Common myeloid progenitor, CD34-positive (primary cell): ENCODE data around the gene SPATA16.

Experiments used
- CTCF ChIA-PET: fragments of 350-600 bp; sonication (Branson Sonifier 250); formaldehyde crosslinking; loops from one replicate; lab custom pipeline; 2021; ENCODE audit warnings: antibody characterized with exemption; lab: Charles Lee
- POLR2A ChIA-PET: fragments of 350-600 bp; sonication (Branson Sonifier 250); formaldehyde crosslinking; loops from one replicate; lab custom pipeline; 2021; ENCODE audit warnings: antibody characterized with exemption; lab: Charles Lee
- DNase-seq, 3 donors: peaks; one replicate each; pipeline versions ENCODE4 v3.0.0 to v3.0.0-alpha.2; 2013
- H3K27ac ChIP-seq, 2 experiments: 1 replicate in 1 of 2; 2 replicates in 1 of 2; pipeline ENCODE4 v1.7.0; 2013; ENCODE audit warnings: inconsistent platforms in 2 of 2, low read length in 2 of 2, mild to moderate bottlenecking in 2 of 2, low read depth in 1 of 2, moderate library complexity in 1 of 2; ENCODE audit not compliant: severe bottlenecking in 2 of 2, insufficient read depth in 1 of 2, poor library complexity in 1 of 2
- H3K27me3 ChIP-seq, 5 experiments: replicated peaks in 2 of 5; 1 replicate in 3 of 5; 2 replicates in 2 of 5; pipeline versions ENCODE4 v1.6.1 to v1.7.0; 2013; ENCODE audit warnings: low read length in 4 of 5, mild to moderate bottlenecking in 2 of 5, moderate library complexity in 2 of 5, inconsistent platforms in 1 of 5; ENCODE audit not compliant: insufficient read depth in 5 of 5, control insufficient read depth in 4 of 5
- H3K36me3 ChIP-seq, 4 experiments: 1 replicate in 2 of 4; 2 replicates in 2 of 4; pipeline versions ENCODE4 v1.6.1 to v1.7.0; 2013; ENCODE audit warnings: low read length in 3 of 4, control low read depth in 1 of 4, mild to moderate bottlenecking in 1 of 4; ENCODE audit not compliant: control insufficient read depth in 4 of 4, insufficient read depth in 4 of 4
- H3K4me1 ChIP-seq, 4 experiments: 1 replicate in 3 of 4; 2 replicates in 1 of 4; pipeline versions ENCODE4 v1.6.1 to v1.7.1; 2013; ENCODE audit warnings: low read length in 3 of 4, mild to moderate bottlenecking in 3 of 4, control low read depth in 1 of 4, inconsistent platforms in 1 of 4, moderate library complexity in 1 of 4; ENCODE audit not compliant: control insufficient read depth in 4 of 4, insufficient read depth in 4 of 4; ENCODE audit errors: control extremely low read depth in 1 of 4
- H3K4me3 ChIP-seq, 7 experiments: 1 replicate in 4 of 7; 2 replicates in 3 of 7; pipeline versions ENCODE4 v1.5.1 to v1.7.0; 2013; ENCODE audit warnings: mild to moderate bottlenecking in 7 of 7, low read length in 6 of 7, moderate library complexity in 6 of 7, inconsistent platforms in 2 of 7, low read depth in 2 of 7, control low read depth in 1 of 7; ENCODE audit not compliant: insufficient read depth in 4 of 7, control insufficient read depth in 1 of 7; ENCODE audit errors: extremely low read depth in 1 of 7
- H3K9me3 ChIP-seq, 5 experiments: 1 replicate in 4 of 5; 2 replicates in 1 of 5; pipeline versions ENCODE4 v1.6.1 to v1.7.1; 2013; ENCODE audit warnings: low read length in 4 of 5, mild to moderate bottlenecking in 2 of 5, inconsistent platforms in 1 of 5, low read depth in 1 of 5, moderate library complexity in 1 of 5; ENCODE audit not compliant: control insufficient read depth in 4 of 5, insufficient read depth in 2 of 5; ENCODE audit errors: control extremely low read depth in 1 of 5
- WGBS: methylation state at CpG from one replicate; pipeline ENCODE4 v1.1.5; 2013; ENCODE audit not compliant: insufficient coverage; 5-methylcytosine and 5-hydroxymethylcytosine counted together

SPATA16 gene

DNA sequence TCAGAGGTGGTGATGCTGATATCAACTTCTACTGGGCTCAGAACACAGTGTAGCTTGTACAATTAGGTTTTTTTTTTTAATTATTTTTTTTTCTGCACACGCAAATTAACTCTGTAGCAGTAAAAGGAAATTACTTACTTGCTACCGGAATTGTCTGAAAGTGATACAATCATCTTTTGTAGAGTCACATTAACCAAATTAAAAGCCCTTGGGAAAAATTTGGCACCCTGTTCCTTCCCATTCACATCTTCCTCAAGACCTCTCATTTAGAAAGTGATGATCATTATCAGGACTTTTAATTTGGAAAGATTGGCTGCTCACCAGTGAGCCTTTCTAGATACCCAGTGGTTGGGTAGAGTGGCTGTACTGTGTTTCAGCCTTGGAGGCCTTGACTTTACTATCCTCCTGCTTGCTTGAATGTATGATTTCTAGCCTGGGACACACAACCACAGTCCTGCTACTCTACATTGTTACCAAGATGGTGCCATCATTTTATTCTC, 232.2 kb downstream of the SPATA16 start:
- Histone ChIP-seq H3K27ac (no peak overlapping the region), H3K27me3 (no peaks in the 10 kb centered on the region), H3K4me3 (no peak overlapping the region), H3K36me3 (no peaks in the 10 kb centered on the region), H3K9me3 (no peaks in the 10 kb centered on the region), H3K4me1 (no peaks in the 10 kb centered on the region)
- 100% methylated on average over 1 of the region's 2 CpGs for WGBS
- no peak for DNase-seq
- CTCF ChIA-PET: no interaction called here
- POLR2A ChIA-PET: interaction anchor here (0.6 kb wide), 1 partner anchor 1600 kb away, joined by 5 read pairs; no protein-coding TSS in a partner anchor

DNA sequence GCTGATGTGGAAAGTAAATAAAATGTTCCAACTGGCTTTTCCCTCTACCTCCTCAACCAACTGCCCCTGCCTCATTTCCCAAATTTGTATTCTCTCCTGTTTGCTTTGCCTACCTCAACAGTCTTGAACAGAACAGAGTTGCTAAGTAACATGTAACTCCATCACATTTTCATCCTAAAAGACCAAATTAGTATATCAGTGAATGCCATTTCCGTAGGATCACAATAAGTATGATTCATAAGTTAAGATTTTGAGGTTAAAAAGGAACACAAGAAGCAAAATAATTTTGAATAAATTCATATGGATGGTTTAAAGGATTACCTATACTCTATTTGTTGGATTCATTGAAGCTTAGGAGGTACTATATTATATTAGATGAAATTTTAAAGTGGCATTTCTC, 235.6 kb downstream of the SPATA16 start:
- Histone ChIP-seq H3K27ac (no peak overlapping the region), H3K9me3 (no peaks in the 10 kb centered on the region), H3K36me3 (no peaks in the 10 kb centered on the region), H3K27me3 (no peaks in the 10 kb centered on the region), H3K4me1 (no peaks in the 10 kb centered on the region), H3K4me3 (no peak overlapping the region)
- CTCF ChIA-PET: no interaction called here
- no peak for DNase-seq
- POLR2A ChIA-PET: no interaction called here
- no CpG with 5 or more reads among the region's 1 CpG for WGBS

DNA sequence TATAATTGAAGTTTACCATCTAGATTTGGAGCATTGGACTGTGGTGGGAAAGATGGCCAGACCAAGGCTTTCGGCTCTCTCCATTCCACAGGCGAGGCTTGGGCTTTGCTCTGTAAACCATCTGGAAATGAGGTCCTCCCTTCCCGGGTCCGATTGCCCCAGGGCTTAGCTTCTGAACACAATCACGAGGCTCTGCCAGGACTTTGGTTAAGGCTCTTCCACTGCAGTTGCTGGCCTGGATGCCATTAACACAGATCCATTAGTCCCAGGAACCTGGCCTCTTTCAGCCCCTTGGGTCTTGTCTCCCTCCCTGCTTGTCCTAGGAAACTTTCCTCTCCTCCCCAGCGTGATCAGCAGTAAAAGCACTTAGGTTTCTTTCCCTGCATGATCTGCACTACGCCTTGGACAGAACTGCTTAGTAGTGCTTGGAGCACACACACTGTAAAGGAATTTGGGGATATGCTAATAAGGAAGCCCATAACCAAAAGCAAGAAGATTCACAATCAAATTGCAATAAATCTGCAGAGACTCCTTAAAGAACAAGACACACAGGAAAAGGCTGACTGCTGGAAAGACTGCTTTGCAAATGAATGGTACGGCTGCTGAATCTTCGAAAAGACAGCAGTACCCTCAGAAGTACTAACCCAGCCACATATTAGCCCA, 236.2 kb downstream of the SPATA16 start:
- no peak for DNase-seq
- no peaks in the 10 kb centered on the region for H3K4me1 ChIP-seq
- H3K36me3 ChIP-seq: no peaks in the 10 kb centered on the region
- no peak overlapping the region for H3K27ac ChIP-seq
- no peaks in the 10 kb centered on the region for H3K27me3 ChIP-seq
- H3K4me3 ChIP-seq: no peak overlapping the region
- WGBS: 98% methylated on average over 8 of the region's 9 CpGs
- ChIA-PET CTCF (no interaction called here), POLR2A (no interaction called here)
- no peaks in the 10 kb centered on the region for H3K9me3 ChIP-seq

DNA sequence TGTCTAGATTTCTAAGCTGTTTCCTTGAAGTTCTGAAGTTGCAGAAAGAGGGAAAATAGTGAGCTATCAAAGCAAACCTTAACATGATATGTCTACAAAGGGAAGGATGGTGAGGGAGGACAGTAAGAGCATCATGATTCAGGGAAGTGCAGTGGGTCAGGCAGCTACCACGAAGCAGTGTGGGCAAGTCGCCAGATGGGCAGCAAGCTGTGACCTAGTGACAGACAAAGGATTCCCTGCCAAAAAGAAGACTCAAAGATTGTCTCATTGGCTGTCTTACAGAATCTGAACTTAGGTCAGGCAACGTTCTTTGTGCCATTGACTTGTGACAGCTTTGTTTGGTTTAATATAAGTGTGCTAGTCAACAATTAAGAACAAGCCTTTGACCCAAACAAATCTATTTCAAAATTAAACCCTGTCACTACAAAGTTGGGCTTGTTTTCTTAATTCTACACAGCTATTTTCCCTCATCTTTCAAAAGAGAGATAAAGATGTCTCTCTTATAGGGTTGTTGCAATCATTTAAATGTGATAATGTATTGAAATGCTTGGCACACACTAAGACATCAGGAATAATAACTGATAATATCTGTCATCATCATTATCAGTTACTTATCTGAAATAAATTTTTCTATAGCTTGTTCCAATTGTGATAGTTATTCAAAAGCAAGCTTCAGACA, 237.3 kb downstream of the SPATA16 start:
- H3K4me3 ChIP-seq: no peak overlapping the region
- CTCF ChIA-PET: interaction anchor here (1.1 to 1.4 kb wide), 2 partner anchors 16 to 650 kb away, joined by 4 read pairs; no protein-coding TSS in a partner anchor
- DNase-seq: no peak
- H3K4me1 ChIP-seq: no peaks in the 10 kb centered on the region
- H3K36me3 ChIP-seq: no peaks in the 10 kb centered on the region
- no peaks in the 10 kb centered on the region for H3K27me3 ChIP-seq
- POLR2A ChIA-PET: no interaction called here
- no peaks in the 10 kb centered on the region for H3K9me3 ChIP-seq
- WGBS: 92% methylated on average over 2 of the region's 3 CpGs
- no peak overlapping the region for H3K27ac ChIP-seq

DNA sequence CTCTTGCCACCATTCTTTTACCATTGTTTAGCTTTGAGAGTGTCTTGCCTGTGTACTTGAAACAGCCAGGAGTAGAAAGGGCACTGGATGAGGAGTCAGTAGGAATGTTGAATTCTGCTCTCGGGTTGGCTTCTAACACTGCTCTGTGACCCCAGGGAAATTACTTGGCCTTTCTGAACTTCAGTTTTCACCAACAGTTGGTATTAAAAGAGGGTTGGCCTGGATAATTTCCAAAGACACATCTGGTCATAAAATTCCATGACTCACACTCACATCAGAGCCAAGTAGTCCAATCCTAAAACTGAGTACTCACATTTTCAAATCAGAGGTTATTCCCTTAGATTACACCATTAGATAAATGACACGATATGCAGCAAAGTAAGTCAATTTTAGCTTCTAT, 248.9 kb downstream of the SPATA16 start:
- POLR2A ChIA-PET: no interaction called here
- Histone ChIP-seq H3K36me3 (no peaks in the 10 kb centered on the region), H3K9me3 (no peaks in the 10 kb centered on the region), H3K4me3 (no peak overlapping the region), H3K4me1 (no peaks in the 10 kb centered on the region), H3K27me3 (no peaks in the 10 kb centered on the region), H3K27ac (no peak overlapping the region)
- CTCF ChIA-PET: no interaction called here
- no CpG with 5 or more reads among the region's 2 CpGs for WGBS
- no peak for DNase-seq

DNA sequence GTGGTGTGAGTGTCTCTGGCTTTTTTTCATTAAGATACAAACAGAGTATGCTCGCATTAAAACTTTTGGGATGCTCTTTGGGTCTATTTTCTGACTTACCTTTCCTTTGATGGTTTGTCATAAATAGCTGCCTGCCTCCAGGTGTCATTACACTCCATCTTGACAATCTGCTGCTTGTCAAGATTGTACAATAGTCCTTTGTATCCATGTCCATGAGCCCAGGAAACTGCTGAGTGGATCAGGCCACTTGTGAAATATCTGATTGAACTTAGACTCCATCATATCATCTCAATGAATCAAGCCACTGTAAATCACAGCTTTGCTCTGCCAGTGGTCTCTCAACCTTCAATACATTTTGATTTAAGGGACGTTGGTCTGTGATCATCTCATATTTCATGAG, 255.3 kb downstream of the SPATA16 start:
- Histone ChIP-seq H3K27ac (no peak overlapping the region), H3K4me1 (no peaks in the 10 kb centered on the region), H3K27me3 (no peaks in the 10 kb centered on the region), H3K36me3 (no peaks in the 10 kb centered on the region), H3K4me3 (no peak overlapping the region), H3K9me3 (peaks cover 0 to 2% (median 0%) of the 10 kb centered on the region in 5 experiments)
- WGBS: 83% methylated on average over 1 of the region's 2 CpGs
- ChIA-PET CTCF (no interaction called here), POLR2A (no interaction called here)
- no peak for DNase-seq

DNA sequence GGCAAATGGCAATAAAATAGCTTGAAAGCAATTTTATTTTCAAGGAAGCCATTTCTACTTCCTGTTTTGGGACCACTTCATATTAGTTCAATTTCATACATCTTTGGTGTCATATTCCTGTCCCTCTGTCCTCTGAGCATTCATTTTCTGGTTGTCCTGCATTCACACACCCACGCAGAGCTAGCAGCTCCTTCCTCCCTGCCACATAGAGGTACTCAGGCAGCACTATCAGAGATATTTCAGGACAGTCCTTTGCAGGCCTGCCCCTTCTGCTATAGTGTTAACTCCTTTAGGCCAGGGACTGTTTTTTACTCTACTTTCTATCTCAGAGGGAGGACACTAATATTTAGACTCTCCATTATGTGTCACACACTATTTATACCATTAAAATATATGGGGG, 258.5 kb downstream of the SPATA16 start:
- ChIA-PET POLR2A (no interaction called here), CTCF (no interaction called here)
- Histone ChIP-seq H3K27ac (no peak overlapping the region), H3K9me3 (peaks cover 0 to 14% (median 0%) of the 10 kb centered on the region in 5 experiments), H3K36me3 (no peaks in the 10 kb centered on the region), H3K27me3 (no peaks in the 10 kb centered on the region), H3K4me3 (no peak overlapping the region), H3K4me1 (no peaks in the 10 kb centered on the region)
- no peak for DNase-seq
- WGBS: 100% methylated on average over 1 of the region's 1 CpG
